SK-N-SH (cell line): Measurements from ENCODE around the gene APBB2. TPM values are rescaled to one million over a fixed set of nuclear protein-coding genes. Genes with fewer than 3 reads are reported as not detected.

ENCODE experiments used
- CTCF ChIA-PET: fragments of 300-600, 350-600 bp; formaldehyde crosslinking; extraction: SDS; loops from one replicate; lab custom pipeline; 2021; lab: Yijun Ruan, JAX
- POLR2A ChIA-PET: fragments of 350-600 bp; sonication (Branson Sonifier 250); formaldehyde crosslinking; extraction: SDS; loops from one replicate; lab custom pipeline; 2020; ENCODE audit warnings: antibody characterized with exemption, inconsistent platforms; lab: Yijun Ruan, JAX
- DNase-seq: peaks from one replicate; pipeline ENCODE4 v3.0.0; 2012
- H2AFZ ChIP-seq: fragments of 200-600 bp; sonication (generic); 2 replicates; pipeline ENCODE4 v1.8.1; 2016; ENCODE audit warnings: antibody characterized with exemption, mild to moderate bottlenecking, low read depth
- H3F3A ChIP-seq: fragments of 200-600 bp; sonication (generic); replicated peaks from 2 replicates; pipeline ENCODE3; 2016; ENCODE audit warnings: antibody characterized with exemption, mild to moderate bottlenecking; ENCODE audit not compliant: insufficient read depth
- H3K27ac ChIP-seq, 2 experiments: fragments of 200-500 bp in 1 of 2; fragments of 200-600 bp in 1 of 2; sonication (Bioruptor generic) in 1 of 2; sonication (generic), shearing (Covaris generic) in 1 of 2; 2 replicates each; pipeline versions ENCODE4 v1.5.1 to v1.6.1; 2014 to 2016; ENCODE audit warnings: low read depth in 2 of 2, inconsistent platforms in 1 of 2, low read length in 1 of 2, mild to moderate bottlenecking in 1 of 2, mixed read lengths in 1 of 2
- H3K27me3 ChIP-seq: fragments of 200-600 bp; sonication (generic), shearing (Covaris generic); 2 replicates; pipeline ENCODE4 v1.6.1; 2016; ENCODE audit warnings: mixed run types; ENCODE audit not compliant: insufficient read depth
- H3K36me3 ChIP-seq, 2 experiments: fragments of 200-500 bp in 1 of 2; fragments of 200-600 bp in 1 of 2; sonication (Bioruptor generic) in 1 of 2; sonication (generic) in 1 of 2; replicated peaks in 1 of 2; 2 replicates each; pipeline versions ENCODE3 to v1.5.1; 2014 to 2016; ENCODE audit warnings: low read length in 1 of 2, mild to moderate bottlenecking in 1 of 2; ENCODE audit not compliant: insufficient read depth in 2 of 2, control insufficient read depth in 1 of 2
- H3K4me1 ChIP-seq, 2 experiments: fragments of 200-500 bp in 1 of 2; fragments of 200-600 bp in 1 of 2; sonication (Bioruptor generic) in 1 of 2; sonication (generic), shearing (Covaris generic) in 1 of 2; 2 replicates each; pipeline versions ENCODE4 v1.5.1 to v1.6.1; 2014 to 2016; ENCODE audit warnings: low read depth in 1 of 2, low read length in 1 of 2, mixed run types in 1 of 2; ENCODE audit not compliant: insufficient read depth in 2 of 2, control insufficient read depth in 1 of 2
- H3K4me2 ChIP-seq: fragments of 200-600 bp; sonication (generic), shearing (Covaris generic); 2 replicates; pipeline ENCODE4 v1.6.1; 2017; ENCODE audit warnings: mixed run types
- H3K4me3 ChIP-seq, 2 experiments: fragments of 200-500 bp in 1 of 2; fragments of 200-600 bp in 1 of 2; sonication (Bioruptor generic) in 1 of 2; sonication (generic), shearing (Covaris generic) in 1 of 2; 2 replicates each; pipeline versions ENCODE4 v1.5.1 to v1.8.1; 2014 to 2016; ENCODE audit warnings: low read depth in 2 of 2, inconsistent platforms in 1 of 2, low read length in 1 of 2, mild to moderate bottlenecking in 1 of 2, mixed read lengths in 1 of 2, moderate library complexity in 1 of 2
- H3K79me2 ChIP-seq: fragments of 200-600 bp; sonication (generic); 2 replicates; pipeline ENCODE4 v1.8.1; 2017; ENCODE audit warnings: mild to moderate bottlenecking; ENCODE audit not compliant: insufficient read depth
- H3K9ac ChIP-seq: fragments of 200-600 bp; sonication (generic); 2 replicates; pipeline ENCODE4 v1.6.1; 2017; ENCODE audit warnings: mixed run types
- H3K9me2 ChIP-seq: fragments of 200-600 bp; sonication (generic); 2 replicates; pipeline ENCODE4 v1.6.1; 2017; ENCODE audit warnings: mixed run types
- H3K9me3 ChIP-seq: fragments of 200-600 bp; sonication (generic); 2 replicates; pipeline ENCODE4 v1.6.1; 2017; ENCODE audit warnings: mixed run types, mild to moderate bottlenecking, moderate library complexity
- H4K20me1 ChIP-seq: fragments of 200-600 bp; sonication (generic); 2 replicates; pipeline ENCODE4 v1.6.1; 2017; ENCODE audit warnings: mild to moderate bottlenecking, mixed run types; ENCODE audit not compliant: insufficient read depth
- ELF1 ChIP-seq: IDR thresholded peaks from 2 replicates; pipeline ENCODE4 v1.4.0; 2012
- EZH2phosphoT487 ChIP-seq: fragments of 200-600 bp; sonication (generic); IDR thresholded peaks from 2 replicates; pipeline ENCODE4 v1.6.1; 2017; ENCODE audit warnings: low read depth, mixed run types, mild to moderate bottlenecking, antibody characterized with exemption, moderate library complexity, borderline replicate concordance
- FOXM1 ChIP-seq: IDR thresholded peaks from 2 replicates; pipeline ENCODE4 v1.4.0; 2012; ENCODE audit warnings: low read depth, mild to moderate bottlenecking
- IRF3 ChIP-seq: fragments of 150-350 bp; IDR thresholded peaks from 2 replicates; pipeline ENCODE4 v1.6.1; 2016; ENCODE audit warnings: mild to moderate bottlenecking, low read depth, low read length
- MAX ChIP-seq: IDR thresholded peaks from 2 replicates; pipeline ENCODE4 v1.4.0; 2012; ENCODE audit warnings: low read depth
- MXI1 ChIP-seq: IDR thresholded peaks from 2 replicates; pipeline ENCODE4 v1.6.1; 2012; ENCODE audit warnings: mild to moderate bottlenecking, low read depth, low read length, improper control_type of control experiment
- NRF1 ChIP-seq: IDR thresholded peaks from 2 replicates; pipeline ENCODE4 v1.6.1; 2012; ENCODE audit warnings: low read depth, mild to moderate bottlenecking, low read length
- PBX3 ChIP-seq: IDR thresholded peaks from 2 replicates; pipeline ENCODE4; 2012
- RCOR1 ChIP-seq: fragments of 150-350 bp; IDR thresholded peaks from 2 replicates; pipeline ENCODE4 v1.6.1; 2017; ENCODE audit warnings: antibody characterized with exemption, low read length
- RFX5 ChIP-seq: IDR thresholded peaks from 2 replicates; pipeline ENCODE4 v1.6.1; 2012; ENCODE audit warnings: mild to moderate bottlenecking, improper control_type of control experiment, low read length
- SIN3A ChIP-seq: IDR thresholded peaks from 2 replicates; pipeline ENCODE4 v1.6.1; 2012; ENCODE audit warnings: low read depth, mild to moderate bottlenecking, low read length, moderate library complexity, borderline replicate concordance
- SMC3 ChIP-seq: IDR thresholded peaks from 2 replicates; pipeline ENCODE4 v1.6.1; 2012; ENCODE audit warnings: low read depth, low read length, improper control_type of control experiment
- TEAD4 ChIP-seq: IDR thresholded peaks from 2 replicates; pipeline ENCODE4 v1.4.0; 2012; ENCODE audit warnings: mild to moderate bottlenecking, borderline replicate concordance; ENCODE audit not compliant: insufficient read depth
- USF1 ChIP-seq: IDR thresholded peaks from 2 replicates; pipeline ENCODE4 v1.4.0; 2012; ENCODE audit warnings: low read depth, borderline replicate concordance
- USF2 ChIP-seq: fragments of 150-350 bp; IDR thresholded peaks from 2 replicates; pipeline ENCODE4 v1.6.1; 2017; ENCODE audit warnings: antibody characterized with exemption, low read length, low read depth, borderline replicate concordance
- YY1 ChIP-seq: IDR thresholded peaks from 2 replicates; pipeline ENCODE4 v1.4.0; 2012; ENCODE audit warnings: low read depth, mild to moderate bottlenecking
- ZBTB33 ChIP-seq: IDR thresholded peaks from 2 replicates; pipeline ENCODE4 v1.4.0; 2012; ENCODE audit warnings: low read depth, borderline replicate concordance
- WGBS: methylation state at CpG from one replicate; pipeline ENCODE4 v1.1.6; 2017; ENCODE audit warnings: low lambda C conversion rate; 5-methylcytosine and 5-hydroxymethylcytosine counted together
- polyA plus RNA-seq, 3 experiments: library from polyadenylated mRNA; depleted of rRNA; stranded (reverse); fragments of >200 nt; gene quantifications; 2 replicates each; pipeline ENCODE4 v1.2.3, GENCODE V29; 2012

The APBB2 gene
- polyA plus RNA-seq, 1 of the 3 experiments (the other 2 are of a cell fraction): 49.8 TPM

- no peaks in the 10 kb centered on the region for H3K36me3 ChIP-seq
- peaks cover 6 to 33% of the 10 kb centered on the region in 2 experiments for H3K4me1 ChIP-seq
- TF ChIP-seq YY1: no peak
- TF ChIP-seq PBX3: no peak
- TF ChIP-seq FOXM1: no peak
- no peak for TF ChIP-seq SIN3A
- TF ChIP-seq MXI1: no peak
- no peak for TF ChIP-seq TEAD4
- TF ChIP-seq RCOR1: no peak
- no peak for TF ChIP-seq EZH2phosphoT487
- TF ChIP-seq MAX: no peak
- no peak for TF ChIP-seq USF2
- TF ChIP-seq ELF1: no peak
- TF ChIP-seq SMC3: no peak
- TF ChIP-seq NRF1: no peak
- TF ChIP-seq ZBTB33: no peak
- no peak for TF ChIP-seq USF1
- TF ChIP-seq IRF3: no peak
- no peak for TF ChIP-seq RFX5
- H3K27ac ChIP-seq: peak overlapping the region in 1 of 2 experiments; percentile 92; a peak in 2 of 4 replicates
- H4K20me1 ChIP-seq: no peaks in the 10 kb centered on the region
- peak overlapping the region; percentile 39; the same call in 1 of the 2 replicates for H3K9ac ChIP-seq
- POLR2A ChIA-PET: no interaction called here
- H3K9me2 ChIP-seq: no peaks in the 10 kb centered on the region
- no peaks in the 10 kb centered on the region for H3K27me3 ChIP-seq
- no peak for DNase-seq
- 0 out of 2 replicates have a peak overlapping the region, but pooled peaks have one; percentile 38 for H3K4me2 ChIP-seq
- 96% methylated on average over 3 of the region's 3 CpGs for WGBS
- H2AFZ ChIP-seq: no peak overlapping the region
- H3K4me3 ChIP-seq: no peak overlapping the region
- H3F3A ChIP-seq: peaks cover 53% of the 10 kb centered on the region
- no peaks in the 10 kb centered on the region for H3K9me3 ChIP-seq
- CTCF ChIA-PET: interaction anchor here (0.7 kb wide), 1 partner anchor 222 kb away, joined by 3 read pairs; the partner anchor contains the start of gene APBB2
- peaks cover 81% of the 10 kb centered on the region for H3K79me2 ChIP-seq
Measured at GRCh38 chr4:40991908-40992307, 222.4 kb downstream of the APBB2 start.
